GM18508 (cell line): ENCODE results near the gene PCNT.
"Not testable (repeated sequence)": the region's sequence is repeated elsewhere in the genome, so short reads cannot be mapped to it uniquely, and the experiment has no call there.

Experiments
- ATAC-seq: cut with Tn5 transposase; IDR thresholded peaks from one replicate; pipeline ENCODE4 v1.9.1; 2021; ENCODE audit warnings: moderate number of reproducible peaks; ENCODE audit not compliant: insufficient read depth, unreplicated experiment

The PCNT gene

DNA sequence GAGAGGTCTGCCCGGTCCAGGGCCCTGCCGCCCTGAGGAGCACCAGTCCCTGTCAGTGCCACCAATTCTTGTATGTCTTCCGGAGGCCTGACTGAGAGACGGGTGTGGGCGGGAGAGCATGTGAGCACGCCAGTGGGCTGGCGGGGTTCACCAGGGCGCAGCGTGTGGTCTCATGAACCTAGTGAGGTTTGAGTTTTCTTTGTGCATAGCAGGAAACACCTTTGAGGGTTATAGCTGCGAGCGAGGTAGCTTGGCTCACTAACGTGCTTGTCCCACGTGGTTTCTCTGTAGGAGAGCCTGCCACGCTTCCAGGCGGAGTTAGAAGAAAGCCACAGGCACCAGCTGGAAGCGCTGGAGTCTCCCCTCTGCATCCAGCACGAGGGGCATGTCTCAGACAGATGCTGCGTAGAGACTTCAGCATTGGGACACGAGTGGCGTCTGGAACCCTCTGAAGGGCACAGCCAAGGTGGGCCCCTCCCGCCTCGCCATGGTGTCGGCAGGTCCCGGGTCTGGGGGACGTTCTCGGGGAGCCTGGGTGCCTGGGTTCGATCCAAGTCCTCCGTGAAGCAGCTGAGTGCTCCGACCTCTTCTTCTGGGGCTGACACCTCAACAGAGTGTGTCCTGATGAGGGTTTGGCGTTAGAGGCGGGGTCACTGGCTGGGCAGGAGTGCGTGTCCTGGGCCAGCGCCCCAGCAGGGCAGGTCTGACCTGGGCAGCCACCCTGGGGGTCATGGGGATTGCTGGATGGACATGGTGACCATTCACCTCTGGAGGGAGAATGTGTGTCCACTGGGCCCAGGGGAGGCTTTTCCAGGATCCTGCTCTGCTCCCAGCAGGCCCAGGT lies 31.4 kb downstream of the PCNT start:
- ATAC-seq: no peak

DNA sequence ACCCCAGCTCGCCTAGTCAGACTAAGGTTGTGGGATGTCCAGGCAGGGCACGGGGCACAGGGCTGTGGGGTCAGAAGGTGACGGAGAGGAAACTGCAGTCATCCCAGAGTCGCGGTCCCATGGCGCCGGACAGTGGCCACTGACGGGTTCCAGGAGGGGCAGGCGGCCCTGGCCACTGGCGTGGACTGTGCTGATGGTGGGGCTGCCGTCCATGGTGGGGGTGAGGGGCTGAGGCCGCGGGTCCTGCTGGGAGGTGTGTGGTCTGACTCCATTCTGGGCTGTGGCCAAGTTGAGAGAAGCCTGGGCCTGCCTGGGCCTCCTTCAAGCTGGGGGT lies 32.0 kb downstream of the PCNT start:
- no peak for ATAC-seq

DNA sequence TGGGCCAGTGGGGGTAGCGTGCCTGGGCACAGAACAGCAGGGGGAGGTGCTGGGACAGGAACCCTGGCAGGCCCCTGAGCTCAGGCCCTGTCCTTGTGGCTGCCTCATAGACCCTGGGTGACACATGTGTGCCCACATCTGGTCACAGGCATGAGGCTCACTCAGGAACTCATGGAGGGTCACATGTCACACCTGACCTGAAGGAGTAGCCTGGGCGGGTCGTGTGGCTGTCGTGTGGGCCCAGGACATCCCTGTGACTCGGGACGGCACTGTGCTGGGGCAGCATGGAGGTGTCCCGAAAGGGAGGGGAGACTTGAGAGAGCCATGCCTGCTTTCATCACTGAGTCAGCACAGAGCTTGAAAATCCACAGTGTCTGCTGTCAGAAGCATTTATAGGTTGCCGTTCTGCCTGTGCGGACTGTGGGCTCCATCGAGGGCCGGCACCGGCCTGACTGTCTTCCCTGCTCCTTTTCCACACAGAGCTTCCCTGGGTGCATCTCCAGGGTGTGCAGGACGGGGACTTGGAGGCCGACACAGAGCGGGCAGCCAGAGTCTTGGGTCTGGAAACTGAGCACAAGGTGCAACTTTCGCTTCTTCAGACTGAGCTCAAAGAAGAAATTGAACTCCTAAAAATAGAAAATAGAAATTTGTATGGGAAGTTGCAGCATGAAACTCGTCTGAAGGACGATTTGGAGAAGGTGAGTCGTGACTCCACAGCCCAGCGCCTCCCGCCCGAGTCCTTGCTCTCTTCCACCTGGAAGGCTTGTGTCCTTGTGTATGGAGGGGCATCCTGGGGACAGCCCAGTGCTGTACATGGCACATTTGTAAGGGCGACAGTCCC lies 32.8 kb downstream of the PCNT start:
- ATAC-seq: no peak

DNA sequence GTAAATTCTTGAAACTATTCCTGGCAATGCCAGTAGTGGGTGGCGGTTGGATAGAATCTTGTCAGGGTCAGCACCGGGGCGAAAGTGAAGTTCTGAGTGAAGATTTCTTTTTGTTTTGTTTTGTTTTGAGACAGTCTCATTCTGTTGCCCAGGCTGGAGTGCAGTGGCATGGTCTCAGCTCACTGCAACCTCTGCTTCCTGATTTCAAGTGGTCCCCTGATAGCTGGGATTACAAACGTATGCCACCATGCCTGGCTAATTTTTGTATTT lies 33.3 kb downstream of the PCNT start:
- ATAC-seq: no peak

DNA sequence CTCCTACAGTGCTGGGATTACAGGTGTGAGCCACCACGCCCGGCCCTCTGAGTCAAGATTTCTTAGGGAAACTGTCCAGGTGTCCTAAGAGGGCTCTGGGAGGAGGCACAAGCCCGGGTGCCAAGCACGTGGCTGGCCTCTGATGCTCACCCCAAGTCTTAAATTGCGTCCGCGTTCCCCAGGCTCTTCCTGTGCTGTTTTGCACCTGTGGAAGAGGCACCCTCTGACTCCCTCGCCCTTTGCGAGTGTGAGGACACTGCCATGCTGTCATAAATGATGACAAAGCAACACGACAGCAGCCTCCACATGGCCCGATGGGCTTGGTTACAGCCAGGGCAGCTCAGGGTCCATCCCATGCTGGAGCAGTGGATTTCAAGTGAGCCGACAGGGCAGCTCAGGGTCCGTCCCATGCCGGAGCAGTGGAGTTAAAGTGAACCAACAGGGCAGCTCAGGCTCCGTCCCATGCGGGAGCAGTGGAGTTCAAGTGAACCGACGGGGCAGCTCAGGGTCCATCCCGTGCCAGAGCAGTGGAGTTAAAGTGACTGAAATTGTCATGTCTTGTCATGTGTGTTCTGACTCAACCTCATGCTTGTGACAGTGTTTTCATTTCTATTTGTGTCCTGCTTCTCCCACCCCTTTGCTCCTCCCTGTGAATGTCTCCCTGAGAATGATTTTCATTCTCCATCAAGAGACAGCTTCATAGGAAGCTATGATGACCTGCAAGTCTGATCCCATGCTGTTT lies 33.9 kb downstream of the PCNT start:
- no peak for ATAC-seq

DNA sequence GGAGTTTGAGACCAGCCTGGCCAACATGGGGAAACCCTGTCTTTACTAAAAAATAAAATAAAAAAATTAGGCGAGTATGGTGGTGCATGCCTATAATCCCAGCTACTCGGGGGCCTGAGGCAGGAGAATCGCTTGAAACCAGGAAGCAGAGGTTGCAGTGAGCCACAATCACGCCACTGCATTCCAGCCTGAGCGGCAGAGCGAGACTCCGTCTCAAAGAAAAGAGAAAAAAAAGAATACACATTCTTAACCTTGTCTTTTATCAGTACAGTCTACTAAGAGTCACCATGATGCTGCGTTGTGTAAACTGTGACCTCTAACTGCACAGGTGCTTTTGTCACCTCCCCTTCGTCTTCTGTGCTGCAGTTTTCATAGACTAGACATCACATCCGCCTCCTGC lies 37.2 kb downstream of the PCNT start:
- no peak for ATAC-seq

DNA sequence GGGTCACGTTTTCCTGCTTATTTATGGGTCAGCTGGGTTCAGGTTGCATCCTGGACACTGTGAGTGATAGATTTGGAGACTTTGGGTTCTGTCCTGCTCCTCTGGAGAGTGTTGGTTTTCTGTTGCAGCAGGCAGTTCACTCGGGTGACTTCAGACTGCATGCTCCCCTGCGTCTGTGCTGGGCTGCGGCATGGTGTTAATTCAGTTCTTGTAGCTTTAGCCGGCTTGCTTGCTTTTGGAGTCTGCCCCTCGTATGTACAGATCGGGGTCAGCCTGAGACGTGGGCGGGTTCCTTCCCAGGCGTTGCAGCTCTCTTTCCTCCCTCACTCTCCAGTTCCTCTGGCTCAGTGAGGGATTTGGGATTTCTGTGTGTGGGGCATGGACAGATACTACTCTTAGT lies 38.0 kb downstream of the PCNT start:
- ATAC-seq: no peak

DNA sequence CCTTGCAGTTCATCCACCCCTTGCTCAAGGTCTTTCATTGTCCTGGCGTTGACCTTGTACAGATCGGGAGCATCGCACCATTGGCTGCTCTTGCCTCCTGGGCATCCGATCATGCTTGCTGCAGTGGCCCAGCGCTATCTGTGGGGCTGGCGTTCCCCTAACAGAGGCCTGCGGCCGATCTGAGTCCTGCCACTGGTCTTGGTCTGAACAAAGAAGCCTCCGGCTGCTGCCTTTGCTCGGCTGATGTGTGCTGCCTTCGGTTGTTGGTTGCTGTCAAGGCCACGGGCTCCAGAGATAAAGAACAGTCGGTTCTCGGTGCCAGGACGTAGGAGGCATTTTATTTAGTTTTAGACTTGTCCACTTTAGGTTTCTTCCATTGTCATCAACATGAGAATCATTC lies 39.0 kb downstream of the PCNT start:
- no peak for ATAC-seq

DNA sequence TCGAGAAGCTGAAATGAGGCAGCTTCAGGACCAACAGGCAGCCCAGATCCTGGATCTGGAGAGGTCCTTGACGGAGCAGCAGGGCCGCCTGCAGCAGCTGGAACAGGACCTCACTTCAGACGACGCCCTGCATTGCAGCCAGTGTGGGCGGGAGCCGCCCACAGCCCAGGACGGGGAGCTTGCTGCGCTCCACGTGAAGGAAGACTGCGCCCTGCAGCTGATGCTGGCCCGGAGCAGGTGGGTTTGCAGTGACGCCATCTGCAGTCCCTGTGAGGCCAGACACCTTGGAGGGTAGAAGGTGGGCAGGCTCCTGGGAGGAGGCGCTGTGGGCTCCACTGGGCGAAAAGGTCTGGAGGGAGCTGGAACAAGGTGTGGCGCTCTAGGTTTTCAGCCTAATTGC lies 39.7 kb downstream of the PCNT start:
- no peak for ATAC-seq

DNA sequence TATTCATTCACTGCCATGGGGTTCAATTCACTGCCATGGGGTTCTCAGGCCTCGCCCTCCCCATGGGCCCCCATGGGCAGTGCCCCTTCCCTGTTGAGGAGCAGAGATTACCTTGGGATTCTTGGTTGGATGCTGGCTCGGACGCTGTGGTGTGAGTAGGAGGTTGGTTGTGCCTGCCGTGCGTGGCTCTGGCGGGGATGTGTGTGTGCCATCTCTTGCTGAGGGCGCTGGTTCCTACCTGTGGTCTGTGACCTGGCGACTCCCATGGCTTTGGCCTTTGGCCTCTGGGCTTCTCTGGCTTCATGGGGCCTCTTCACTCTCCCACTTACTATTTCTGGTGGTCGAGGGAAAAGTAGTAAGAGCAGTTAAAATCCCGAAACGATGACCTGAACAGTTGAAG lies 42.1 kb downstream of the PCNT start:
- no peak for ATAC-seq

DNA sequence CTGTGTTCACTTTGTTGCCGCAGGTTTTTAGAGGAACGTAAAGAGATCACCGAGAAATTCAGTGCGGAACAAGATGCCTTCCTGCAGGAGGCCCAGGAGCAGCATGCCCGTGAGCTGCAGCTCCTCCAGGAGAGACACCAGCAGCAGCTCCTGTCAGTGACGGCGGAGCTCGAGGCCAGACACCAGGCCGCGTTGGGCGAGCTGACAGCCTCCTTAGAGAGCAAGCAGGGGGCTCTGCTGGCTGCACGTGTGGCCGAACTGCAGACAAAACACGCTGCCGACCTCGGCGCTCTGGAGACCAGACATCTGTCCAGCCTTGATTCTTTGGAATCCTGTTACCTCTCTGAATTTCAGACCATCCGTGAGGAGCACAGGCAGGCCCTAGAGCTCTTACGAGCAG lies 42.6 kb downstream of the PCNT start:
- no peak for ATAC-seq

DNA sequence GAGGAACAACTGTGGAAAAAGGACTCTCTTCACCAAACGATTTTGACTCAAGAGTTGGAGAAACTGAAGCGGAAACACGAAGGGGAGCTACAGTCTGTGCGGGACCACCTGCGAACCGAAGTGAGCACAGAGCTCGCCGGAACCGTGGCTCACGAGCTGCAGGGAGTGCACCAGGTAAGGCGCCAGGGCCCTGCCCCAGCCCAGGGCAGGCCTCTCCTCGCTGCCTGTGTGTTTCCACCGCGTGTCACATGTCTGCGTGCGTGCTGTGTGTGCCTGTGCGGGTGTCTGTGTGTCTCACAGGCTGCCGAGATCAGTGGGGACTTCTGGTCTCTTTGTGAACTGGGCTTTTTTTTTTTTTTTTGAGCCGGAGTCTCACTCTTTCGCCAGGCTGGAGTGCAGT lies 43.0 kb downstream of the PCNT start:
- no peak for ATAC-seq

DNA sequence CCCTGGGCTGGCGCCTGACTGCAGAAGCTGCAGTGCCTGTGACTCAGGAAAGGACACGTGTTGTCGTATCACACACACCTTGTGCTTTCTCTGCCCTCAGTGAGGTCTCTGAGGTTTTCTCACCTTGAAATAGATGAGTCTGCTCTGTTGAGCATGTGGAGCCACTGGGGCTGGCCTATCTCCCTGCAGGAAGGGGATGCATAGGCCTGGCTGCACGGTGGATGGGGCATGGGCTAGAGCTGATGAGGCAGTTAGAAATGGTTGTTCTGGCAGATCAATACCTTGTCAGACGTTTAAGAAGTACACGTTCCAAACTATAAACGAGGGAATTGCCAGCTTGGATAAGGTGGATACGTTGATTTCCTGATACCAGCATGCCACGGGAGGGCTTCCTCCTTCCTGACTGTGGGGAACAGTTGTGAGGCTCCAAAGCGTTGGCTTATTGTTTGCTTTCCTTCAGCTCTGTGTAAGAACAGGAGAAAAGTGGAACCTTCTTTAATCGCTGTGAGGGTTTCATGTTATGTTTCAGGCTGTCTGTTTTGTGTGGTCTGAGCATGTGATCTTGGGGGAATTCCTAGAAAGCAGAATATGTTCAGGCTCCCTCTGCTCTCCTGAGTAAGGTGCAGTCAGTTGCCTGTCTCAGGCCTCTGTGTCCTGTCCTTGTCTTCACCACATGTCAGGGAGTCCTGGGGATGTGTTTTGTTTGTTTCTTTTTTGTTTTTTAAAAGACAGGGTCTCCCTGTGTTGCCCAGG lies 44.8 kb downstream of the PCNT start:
- no peak for ATAC-seq

DNA sequence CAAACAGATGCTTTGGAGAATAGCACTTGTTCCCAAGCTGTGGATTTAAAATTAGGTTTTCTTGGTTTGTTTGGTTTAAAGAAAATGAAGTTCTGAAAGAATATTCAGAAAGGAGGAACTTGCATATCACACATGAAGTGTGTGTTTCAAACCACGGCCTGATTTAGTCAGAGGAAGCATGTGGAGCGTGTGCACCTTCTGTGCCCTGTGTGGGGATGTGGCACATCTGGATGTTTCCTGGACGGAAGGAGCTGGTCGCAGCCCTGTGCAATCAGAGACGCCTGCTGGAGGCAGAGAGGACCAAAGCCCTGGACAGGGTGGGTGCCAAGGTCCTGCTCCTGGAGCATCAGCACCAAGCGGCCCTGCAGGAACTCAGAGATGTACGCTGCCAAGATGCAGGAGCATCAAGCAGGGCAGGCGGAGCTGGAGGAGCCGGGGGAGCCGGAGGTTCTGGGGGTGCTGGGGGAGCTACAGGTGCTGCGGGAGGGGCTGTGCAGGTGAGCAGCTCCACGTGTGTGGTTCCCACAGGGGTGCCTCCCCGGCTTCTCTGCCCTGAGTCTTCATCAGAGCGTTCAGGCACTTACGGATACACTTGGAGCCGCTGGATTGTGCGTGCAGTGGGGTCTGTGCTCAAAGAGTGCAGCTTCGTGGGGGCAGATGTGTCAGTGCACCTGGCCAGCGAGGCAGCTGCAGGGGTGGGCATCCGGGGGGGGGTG lies 45.7 kb downstream of the PCNT start:
- ATAC-seq: no peak

DNA sequence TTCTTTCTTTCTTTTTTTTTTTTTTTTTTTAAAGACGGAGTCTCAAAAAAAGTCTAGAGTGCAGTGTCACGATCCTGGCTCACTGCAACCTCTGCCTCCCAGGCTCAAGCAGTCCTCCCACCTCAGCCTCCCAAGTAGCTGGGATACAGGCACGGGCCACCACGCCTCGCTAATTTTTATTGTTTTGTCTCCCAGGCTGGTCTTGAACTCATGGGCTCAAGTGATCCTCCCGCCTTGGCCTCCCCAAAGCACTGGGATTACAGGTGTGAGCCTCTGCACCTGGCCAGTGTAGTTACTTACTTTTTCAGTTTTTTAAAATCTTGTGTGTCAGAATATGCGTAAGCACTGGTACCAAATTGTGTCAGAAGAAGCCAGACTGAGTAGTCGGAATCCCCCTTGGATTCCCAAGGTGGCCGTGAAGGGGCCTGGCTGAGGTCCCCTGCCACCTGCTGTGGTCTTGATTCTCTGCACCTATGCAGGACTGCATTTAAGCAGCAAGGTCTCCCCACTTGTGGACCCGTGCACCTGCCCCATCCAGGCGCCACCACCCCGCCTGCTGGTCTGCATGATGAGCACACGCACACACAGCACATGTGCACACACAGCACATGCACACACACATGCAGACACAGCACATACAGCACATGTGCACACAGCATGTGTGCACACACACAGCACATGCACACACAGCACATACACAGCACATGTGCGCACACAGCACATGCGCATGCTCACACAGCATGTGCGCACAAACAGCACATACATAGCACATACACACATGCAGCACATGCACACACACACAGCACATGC lies 47.5 kb downstream of the PCNT start:
- ATAC-seq: no peak

DNA sequence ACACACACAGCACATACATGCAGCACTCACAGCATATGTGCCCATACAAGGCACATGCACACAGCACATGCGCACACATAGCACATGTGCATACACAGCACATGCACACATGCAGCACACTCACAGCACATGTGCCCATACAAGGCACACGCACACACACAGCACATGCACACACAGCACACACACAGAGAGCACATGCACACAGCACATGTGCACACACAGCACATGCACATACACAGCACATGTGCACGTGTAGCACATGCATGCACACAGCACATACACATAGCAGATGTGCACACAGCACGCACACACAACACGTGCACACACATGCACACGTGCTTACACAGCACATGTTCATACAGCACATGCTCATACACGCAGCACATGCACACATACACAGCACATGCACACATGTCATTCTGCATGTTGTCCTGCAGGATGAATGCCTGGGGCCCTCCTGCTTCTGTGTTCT lies 48.1 kb downstream of the PCNT start:
- no peak for ATAC-seq

DNA sequence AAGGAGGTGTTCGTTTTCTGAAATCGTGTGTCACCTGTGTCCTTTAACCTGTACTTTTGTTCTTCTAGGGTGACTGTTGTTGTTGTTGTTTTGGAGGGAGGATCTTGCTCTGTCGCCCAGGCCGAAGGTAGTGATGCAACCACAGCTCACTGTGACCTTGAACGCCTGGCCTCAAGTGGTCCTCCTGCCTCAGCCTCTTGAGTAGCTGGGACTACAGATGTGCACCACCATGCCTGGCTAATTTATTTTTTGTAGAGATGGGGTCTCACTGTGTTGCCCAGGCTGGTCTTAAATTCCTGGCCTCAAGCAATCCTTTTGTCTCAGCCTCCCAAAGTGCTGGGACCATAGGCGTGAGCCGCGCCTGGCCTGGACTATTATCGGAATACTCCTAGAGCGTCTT lies 49.0 kb downstream of the PCNT start:
- ATAC-seq: not testable (repeated sequence)

DNA sequence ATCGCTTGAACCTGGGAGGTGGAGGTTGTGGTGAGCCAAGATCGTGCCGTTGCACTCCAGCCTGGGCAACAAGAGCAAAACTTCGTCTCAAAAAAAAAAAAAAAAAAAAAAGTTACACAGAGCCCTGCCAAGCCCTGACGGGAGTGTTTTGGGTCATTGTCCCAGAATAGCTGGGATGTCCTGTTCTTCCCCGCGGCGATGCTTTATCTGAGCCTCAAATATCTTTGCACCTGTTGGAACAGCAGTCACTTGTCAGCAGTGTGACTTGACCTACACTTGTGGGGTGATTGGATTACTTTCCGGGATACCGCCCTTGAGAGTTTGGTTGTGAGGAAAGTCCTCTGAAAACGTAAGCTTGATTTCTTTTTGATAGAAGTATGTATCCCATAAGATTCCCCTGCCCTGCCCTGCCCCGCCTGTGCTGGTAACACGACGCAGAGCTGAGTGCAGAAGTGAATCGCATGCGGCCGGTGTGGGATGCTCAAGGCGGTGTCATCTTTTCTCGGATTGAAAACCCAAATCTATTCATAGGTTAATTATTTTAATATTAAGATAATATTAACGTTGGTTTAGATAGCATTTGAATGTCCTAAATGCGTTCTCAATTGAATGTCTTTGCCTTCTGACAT lies 50.9 kb downstream of the PCNT start:
- no peak for ATAC-seq
